Gastroesophageal sphincter (tissue), 3 donors: ENCODE data around the gene TEPSIN.

ENCODE experiments used
- CTCF ChIP-seq, 4 experiments: fragments of 200-600 bp in 2 of 4; fragments of 450-650 bp in 2 of 4; sonication (generic) in 1 of 4; IDR thresholded peaks; one replicate each; pipeline ENCODE4 v1.5.1; 2017 to 2019; ENCODE audit warnings: antibody characterized with exemption in 4 of 4, mild to moderate bottlenecking in 2 of 4, moderate library complexity in 2 of 4
- EP300 ChIP-seq: sonication (generic); formaldehyde crosslinking; IDR thresholded peaks from one replicate; pipeline ENCODE4 v1.6.1; 2017; ENCODE audit warnings: antibody characterized with exemption, mild to moderate bottlenecking
- POLR2AphosphoS5 ChIP-seq: sonication (generic); formaldehyde crosslinking; IDR thresholded peaks from one replicate; pipeline ENCODE4 v1.6.1; 2017; ENCODE audit warnings: antibody characterized with exemption

DNA sequence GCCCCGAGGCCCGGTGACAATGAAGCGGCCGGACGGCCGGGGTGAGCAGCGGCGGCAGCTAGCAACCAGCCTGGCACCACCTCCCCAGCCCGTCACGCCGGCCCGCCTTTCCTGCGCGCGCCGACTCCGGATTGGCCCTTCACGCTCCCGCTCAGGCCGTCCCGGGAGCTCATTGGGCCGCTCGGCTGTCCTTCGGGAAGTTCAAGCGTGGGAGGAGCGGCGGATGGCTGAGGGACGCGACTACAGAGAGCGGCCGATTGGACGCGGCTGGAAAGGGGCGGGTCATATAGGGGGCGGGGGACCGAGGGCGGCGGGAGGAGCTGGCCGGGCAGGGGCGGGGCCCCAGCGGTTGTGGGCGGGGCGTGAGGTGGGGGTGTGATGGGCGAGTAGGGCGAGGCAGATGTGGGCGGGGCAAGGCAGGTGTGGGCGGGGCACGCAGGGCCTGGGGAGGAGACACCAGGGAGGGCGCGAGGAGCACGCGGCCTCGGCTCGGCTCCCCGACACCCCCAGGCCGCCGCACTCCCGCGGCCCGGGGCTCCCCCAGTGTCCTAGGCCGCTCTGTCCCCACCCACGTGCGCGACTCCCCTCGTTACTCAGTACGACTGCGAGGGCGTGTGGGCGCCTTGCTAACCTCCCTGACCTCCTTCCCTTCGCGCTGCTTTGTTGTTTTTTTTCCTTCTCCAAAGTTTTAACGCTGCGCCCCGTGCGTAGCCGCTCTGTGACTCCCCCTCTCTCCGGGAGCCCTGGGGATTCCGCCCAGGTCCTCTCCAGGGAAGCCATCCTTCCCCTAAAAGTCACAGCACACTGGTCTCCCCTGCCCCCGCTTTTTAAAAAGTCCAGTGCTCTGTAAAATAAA, 15.7 kb downstream of the TEPSIN start, which contains the start of gene CEP131:
- no peak for TF ChIP-seq POLR2AphosphoS5
- TF ChIP-seq CTCF (IDR thresholded peaks at IDR 0.05), result no peak
- TF ChIP-seq EP300, result no peak
